Adrenal gland (tissue), 12 donors: ENCODE data around the gene TTLL5. TPM values are rescaled to one million over a fixed set of nuclear protein-coding genes. Genes with fewer than 3 reads are reported as not detected.
A peak's percentile ranks its signal among the peaks of the same experiment; 100 is the strongest.

Experiments used
- DNase-seq, 7 donors: peaks; one replicate each; pipeline ENCODE4 v3.0.0-alpha.2; 2019 to 2020
- H3K27ac ChIP-seq, 5 donors: fragments of 200-600 bp; sonication (generic) in 4 of 5; 1 replicate in 3 of 5; 2 replicates in 2 of 5; pipeline versions ENCODE4 v1.5.1 to v1.8.0; 2016 to 2020; ENCODE audit warnings: mild to moderate bottlenecking in 1 of 5
- H3K27me3 ChIP-seq: fragments of 200-600 bp; 2 replicates; pipeline ENCODE4 v1.8.0; 2021
- H3K36me3 ChIP-seq, 2 donors: fragments of 200-600 bp; replicated peaks in 1 of 2; 1 replicate in 1 of 2; 2 replicates in 1 of 2; pipeline versions ENCODE4 v1.5.1 to v1.8.0; 2018 to 2022
- H3K4me1 ChIP-seq, 2 donors: fragments of 200-600 bp; replicated peaks in 1 of 2; 1 replicate in 1 of 2; 2 replicates in 1 of 2; pipeline versions ENCODE4 v1.5.1 to v1.8.0; 2018 to 2021
- H3K4me3 ChIP-seq, 4 donors: fragments of 200-600 bp; sonication (generic) in 3 of 4; one replicate each; pipeline ENCODE4 v1.5.1; 2016 to 2018
- H3K9me3 ChIP-seq, 3 donors: fragments of 200-600 bp; sonication (generic) in 1 of 3; replicated peaks in 1 of 3; 1 replicate in 2 of 3; 2 replicates in 1 of 3; pipeline versions ENCODE4 v1.5.1 to v1.8.0; 2016 to 2021
- POLR2A ChIP-seq, 2 donors: fragments of 450-650 bp; IDR thresholded peaks; one replicate each; pipeline ENCODE4 v1.6.1; 2017; ENCODE audit warnings: antibody characterized with exemption in 2 of 2, mild to moderate bottlenecking in 2 of 2, moderate library complexity in 1 of 2
- WGBS, 4 donors: extraction: QIAGEN DNeasy Blood & Tissue Kit in 2 of 4; methylation state at CpG; one replicate each; pipeline versions ENCODE4 v1.1.5 to v1.1.7; 2013 to 2017; 5-methylcytosine and 5-hydroxymethylcytosine counted together
- intact Hi-C, 2 donors: fragments of 100-400 bp; cut with DNase I; formaldehyde crosslinking; loops; one replicate each; pipeline versions ENCODE4 v1.14.1 to v1.15.0; 2022 to 2023
- polyA plus RNA-seq, 3 donors: library from polyadenylated mRNA; stranded (reverse); fragments of 200-250 nt in 2 of 3; fragments of 350-450 nt in 1 of 3; fragmentation: Illumina TruSeq in 1 of 3; extraction: RNeasy Lipid Tissue Mini Kit (QIAGEN cat#74804) in 1 of 3; gene quantifications; one replicate each; pipeline ENCODE4 v1.2.3, GENCODE V29; 2013 to 2014
- total RNA-seq, 9 donors: library from RNA; depleted of rRNA in 4 of 9; stranded (reverse); fragments of >200 nt in 4 of 9; fragments of 120-200 nt in 1 of 9; fragmentation: NEBNext Ultra II Directional in 1 of 9; extraction: Animal tissue kit (Norgen Biotek cat#: 25700) in 1 of 9; gene quantifications; one replicate each; pipeline versions ENCODE4 v1.1.0 to v1.2.4, GENCODE V29; 2013 to 2023
- TF ChIP-seq, protein P1 (sequence below), 6 experiments: fragments of 450-650 bp in 4 of 6; fragments of 200-600 bp in 2 of 6; sonication (generic) in 1 of 6; IDR thresholded peaks; 1 replicate in 5 of 6; 2 replicates in 1 of 6; pipeline versions ENCODE4 v1.5.1 to v1.8.0; 2016 to 2021; ENCODE audit warnings: antibody characterized with exemption in 6 of 6, mild to moderate bottlenecking in 2 of 6, moderate library complexity in 1 of 6
- donor health status: healthy with polysubstance abuse.
- donor health status: Bipolar disorder and iron deficiency.
- donor health status: DM: yes; HTN: yes; CAD: no.
- donor health status: DM: no; HTN: no; CAD: no.
- donor health status: DM: no; HTN: no; CAD: no.
- donor health status: DM: yes; HTN: yes; CAD: no.

The TTLL5 gene
- total and polyA plus RNA-seq, 12 donors, result 12.7 to 34.0 (median 24.1) TPM

DNA sequence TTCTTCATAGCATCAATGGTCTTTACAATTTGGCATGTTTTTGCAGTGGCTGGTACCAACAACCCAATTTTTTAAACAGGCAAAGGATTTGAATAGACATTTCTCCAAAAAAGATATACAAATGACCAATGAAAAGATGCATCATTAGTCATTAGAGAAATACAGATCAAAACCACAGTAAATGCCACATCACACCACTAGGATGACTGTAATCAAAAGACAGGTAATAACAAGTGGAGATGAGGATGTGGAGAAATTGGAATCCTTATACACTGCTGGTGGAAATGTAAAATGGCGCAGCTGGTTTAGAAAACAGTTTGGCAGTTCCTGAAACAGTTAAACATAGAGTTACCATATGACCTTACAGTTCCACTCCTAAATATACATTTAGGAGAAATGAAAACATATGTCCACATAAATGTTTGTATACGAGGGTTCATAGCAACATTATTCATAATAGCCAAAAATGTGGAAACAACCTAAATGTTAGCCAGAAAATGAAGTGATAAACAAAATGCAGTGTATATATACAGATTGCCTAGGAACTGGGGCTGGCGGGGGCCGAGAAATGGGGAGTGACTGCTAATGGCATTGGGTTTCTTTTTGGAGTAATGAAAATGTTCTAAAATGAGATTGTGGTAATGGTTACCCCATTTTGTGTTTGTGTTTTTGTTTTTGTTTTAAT lies 265.5 kb downstream of the TTLL5 start:
- WGBS, 4 donors, result 95 to 98% (median 96%) methylated on average over 4 of the region's 4 CpGs
- intact Hi-C loops, result no loop called here
- DNase-seq, result no peak

DNA sequence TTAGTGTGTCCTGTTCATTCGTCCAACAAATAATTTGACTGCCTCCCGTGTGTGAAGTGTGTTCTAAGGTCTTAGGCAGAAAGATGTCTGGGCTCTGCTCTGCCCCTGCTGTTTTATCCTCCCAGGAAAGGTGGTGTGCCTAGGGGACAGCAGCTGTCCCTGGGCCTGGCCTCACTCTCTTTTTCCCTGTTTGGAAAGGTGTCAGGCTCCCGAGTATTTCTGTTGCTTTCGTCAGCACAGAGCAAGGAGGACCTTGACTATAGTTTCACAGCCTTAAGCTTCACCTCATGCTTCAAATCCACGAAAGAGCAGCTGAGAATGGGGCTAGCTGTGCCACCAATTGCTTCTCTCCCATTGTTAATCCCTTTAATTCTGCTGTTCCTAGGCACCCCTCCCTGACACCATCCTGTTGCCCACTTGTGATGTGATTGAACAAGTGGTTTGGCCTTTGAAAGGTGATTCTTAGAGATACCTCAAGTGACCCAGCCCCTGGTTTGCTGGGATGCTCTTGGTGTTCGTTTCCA lies 266.6 kb downstream of the TTLL5 start:
- no peak for TF ChIP-seq POLR2A (IDR thresholded peaks at IDR 0.05)
- TF ChIP-seq, protein P1, sequence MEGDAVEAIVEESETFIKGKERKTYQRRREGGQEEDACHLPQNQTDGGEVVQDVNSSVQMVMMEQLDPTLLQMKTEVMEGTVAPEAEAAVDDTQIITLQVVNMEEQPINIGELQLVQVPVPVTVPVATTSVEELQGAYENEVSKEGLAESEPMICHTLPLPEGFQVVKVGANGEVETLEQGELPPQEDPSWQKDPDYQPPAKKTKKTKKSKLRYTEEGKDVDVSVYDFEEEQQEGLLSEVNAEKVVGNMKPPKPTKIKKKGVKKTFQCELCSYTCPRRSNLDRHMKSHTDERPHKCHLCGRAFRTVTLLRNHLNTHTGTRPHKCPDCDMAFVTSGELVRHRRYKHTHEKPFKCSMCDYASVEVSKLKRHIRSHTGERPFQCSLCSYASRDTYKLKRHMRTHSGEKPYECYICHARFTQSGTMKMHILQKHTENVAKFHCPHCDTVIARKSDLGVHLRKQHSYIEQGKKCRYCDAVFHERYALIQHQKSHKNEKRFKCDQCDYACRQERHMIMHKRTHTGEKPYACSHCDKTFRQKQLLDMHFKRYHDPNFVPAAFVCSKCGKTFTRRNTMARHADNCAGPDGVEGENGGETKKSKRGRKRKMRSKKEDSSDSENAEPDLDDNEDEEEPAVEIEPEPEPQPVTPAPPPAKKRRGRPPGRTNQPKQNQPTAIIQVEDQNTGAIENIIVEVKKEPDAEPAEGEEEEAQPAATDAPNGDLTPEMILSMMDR (IDR thresholded peaks at IDR 0.05), result no peak
- H3K27me3 ChIP-seq, result no peaks in the 10 kb centered on the region
- H3K36me3 ChIP-seq, result no peaks in the 10 kb centered on the region
- no peak overlapping the region for H3K27ac ChIP-seq
- no peak overlapping the region for H3K4me3 ChIP-seq
- WGBS, 4 donors, result 75 to 80% (median 78%) methylated on average over 6 of the region's 6 CpGs
- H3K4me1 ChIP-seq, result no peaks in the 10 kb centered on the region
- H3K9me3 ChIP-seq, result no peaks in the 10 kb centered on the region
- DNase-seq, result no peak
- intact Hi-C loops, result no loop called here

More for the DNA sequence above, 265.5 kb downstream of the TTLL5 start:
- Histone ChIP-seq H3K27me3 (no peaks in the 10 kb centered on the region), H3K27ac (no peak overlapping the region), H3K4me3 (no peak overlapping the region), H3K4me1 (no peaks in the 10 kb centered on the region), H3K9me3 (no peaks in the 10 kb centered on the region), H3K36me3 (no peaks in the 10 kb centered on the region)
- TF ChIP-seq POLR2A (IDR thresholded peaks at IDR 0.05), result no peak
- TF ChIP-seq, protein P1 (IDR thresholded peaks at IDR 0.05), result no peak

DNA sequence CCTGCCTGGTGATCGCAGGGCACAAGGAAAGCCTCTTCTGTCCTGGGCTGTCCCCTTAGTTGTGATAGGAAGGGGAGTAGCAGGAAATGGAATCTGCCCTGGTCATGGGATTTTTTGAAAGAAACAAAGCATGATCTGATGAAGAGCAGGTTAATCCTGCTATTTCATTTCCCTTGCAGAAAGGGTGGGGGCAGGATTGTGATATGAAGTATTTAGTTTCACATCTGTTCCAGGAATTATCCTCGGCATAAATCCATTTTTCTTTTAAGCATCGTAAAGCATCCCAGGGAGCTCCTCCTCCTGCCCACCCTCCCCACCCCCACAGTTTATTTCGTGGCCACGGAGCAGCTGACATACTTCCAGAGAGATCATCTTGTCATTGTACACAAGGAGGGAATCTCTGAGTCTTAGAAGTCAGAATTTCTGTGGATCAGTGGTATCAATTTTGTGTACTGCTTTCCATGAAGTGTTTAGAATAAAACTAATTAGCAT lies 267.7 kb downstream of the TTLL5 start:
- Histone ChIP-seq H3K4me1 (no peaks in the 10 kb centered on the region), H3K4me3 (no peak overlapping the region), H3K36me3 (no peaks in the 10 kb centered on the region), H3K27me3 (no peaks in the 10 kb centered on the region), H3K9me3 (no peaks in the 10 kb centered on the region), H3K27ac (peak overlapping the region in 1 of 5 donors; percentile 13)
- intact Hi-C loops, result no loop called here
- TF ChIP-seq, protein P1 (IDR thresholded peaks at IDR 0.05), result no peak
- no peak for TF ChIP-seq POLR2A (IDR thresholded peaks at IDR 0.05)
- 39 to 66% (median 64%) methylated on average over 5 of the region's 5 CpGs for WGBS, 4 donors
- no peak for DNase-seq

DNA sequence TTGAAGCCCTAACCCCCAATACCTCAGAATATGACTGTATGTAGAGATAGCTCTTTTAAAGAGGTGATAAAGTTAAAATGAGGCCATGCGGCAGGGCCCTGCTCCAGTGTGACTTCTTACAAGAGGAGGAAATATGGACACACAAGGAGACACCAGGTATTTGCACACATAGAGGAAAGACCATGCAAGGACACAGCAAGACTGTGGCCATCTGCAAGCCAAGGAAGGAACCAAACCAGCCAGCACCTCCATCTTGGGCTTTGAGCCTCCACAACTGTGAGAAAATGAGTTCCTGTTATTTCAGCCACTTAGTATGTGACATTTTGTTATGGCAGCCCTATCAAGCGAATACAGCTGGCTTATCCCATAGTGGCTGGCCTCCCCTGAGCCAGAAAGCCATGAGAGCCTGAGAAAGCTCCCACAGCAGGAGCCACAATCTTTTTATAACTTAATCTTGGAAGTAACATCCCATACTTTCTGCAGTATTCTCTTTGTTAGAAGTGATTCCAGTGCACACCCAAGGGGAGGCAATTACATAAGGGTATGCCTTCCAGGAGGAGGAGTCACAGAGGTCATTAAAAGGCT lies 272.8 kb downstream of the TTLL5 start:
- WGBS, 4 donors, result 45 to 52% (median 48%) methylated on average over 2 of the region's 2 CpGs
- intact Hi-C loops, result no loop called here
- Histone ChIP-seq H3K4me3 (no peak overlapping the region), H3K27me3 (no peaks in the 10 kb centered on the region), H3K36me3 (no peaks in the 10 kb centered on the region), H3K4me1 (no peaks in the 10 kb centered on the region), H3K27ac (no peak overlapping the region), H3K9me3 (no peaks in the 10 kb centered on the region)
- no peak for TF ChIP-seq POLR2A (IDR thresholded peaks at IDR 0.05)
- TF ChIP-seq, protein P1 (IDR thresholded peaks at IDR 0.05), result no peak
- no peak for DNase-seq
